Hepatocyte (in vitro differentiated cells): ENCODE results near the gene CRISPLD2. TPM values are rescaled to one million over a fixed set of nuclear protein-coding genes. Genes with fewer than 3 reads are reported as not detected.

Experiments used
- DNase-seq: peaks from one replicate; pipeline ENCODE4 v3.0.0-alpha.2; 2016; ENCODE audit warnings: low spot score
- H2AFZ ChIP-seq: fragments of 200-600 bp; sonication (generic); 2 replicates; pipeline ENCODE4 v1.6.0; 2016; ENCODE audit warnings: antibody characterized with exemption, mild to moderate bottlenecking
- H3K27ac ChIP-seq: fragments of 200-600 bp; sonication (generic); 2 replicates; pipeline ENCODE4 v1.5.1; 2016; ENCODE audit warnings: mild to moderate bottlenecking
- H3K27me3 ChIP-seq: fragments of 200-600 bp; sonication (generic); 2 replicates; pipeline ENCODE4 v1.6.1; 2016
- H3K36me3 ChIP-seq: fragments of 200-600 bp; sonication (generic); replicated peaks from 2 replicates; pipeline ENCODE4 v1.5.1; 2016; ENCODE audit warnings: low read depth; ENCODE audit not compliant: insufficient read depth
- H3K4me1 ChIP-seq: fragments of 200-600 bp; sonication (generic); 2 replicates; pipeline ENCODE4 v1.5.1; 2016; ENCODE audit warnings: mild to moderate bottlenecking, moderate library complexity; ENCODE audit not compliant: insufficient read depth
- H3K4me2 ChIP-seq: fragments of 200-600 bp; sonication (generic); 2 replicates; pipeline ENCODE4 v1.6.0; 2016
- H3K4me3 ChIP-seq: fragments of 200-600 bp; sonication (generic); 2 replicates; pipeline ENCODE4 v1.5.1; 2016; ENCODE audit warnings: mild to moderate bottlenecking
- H3K79me2 ChIP-seq: fragments of 200-600 bp; sonication (generic); 2 replicates; pipeline ENCODE4 v1.6.0; 2017; ENCODE audit warnings: mild to moderate bottlenecking
- H3K9me2 ChIP-seq: fragments of 200-600 bp; sonication (generic); replicated peaks from 2 replicates; pipeline ENCODE4 v1.6.0; 2017; ENCODE audit warnings: mild to moderate bottlenecking; ENCODE audit not compliant: insufficient read depth
- H3K9me3 ChIP-seq: fragments of 200-600 bp; sonication (generic); 2 replicates; pipeline ENCODE4 v1.5.1; 2016; ENCODE audit warnings: low read depth, mild to moderate bottlenecking
- H4K20me1 ChIP-seq: fragments of 200-600 bp; sonication (generic); 2 replicates; pipeline ENCODE4 v1.6.0; 2016; ENCODE audit warnings: mild to moderate bottlenecking; ENCODE audit not compliant: insufficient read depth, poor library complexity, severe bottlenecking
- EZH2 ChIP-seq: fragments of 200-600 bp; sonication (generic); IDR thresholded peaks from 2 replicates; pipeline ENCODE4 v1.6.1; 2016; ENCODE audit warnings: antibody characterized with exemption, mild to moderate bottlenecking, borderline replicate concordance
- EZH2phosphoT487 ChIP-seq: fragments of 200-600 bp; sonication (generic); IDR thresholded peaks from one replicate; pipeline ENCODE4 v1.6.1; 2018; ENCODE audit warnings: antibody characterized with exemption, mild to moderate bottlenecking, low read depth, moderate library complexity; ENCODE audit not compliant: unreplicated experiment, severe bottlenecking
- WGBS: methylation state at CpG from one replicate; pipeline ENCODE4 v1.1.6; 2016; ENCODE audit warnings: low lambda C conversion rate; ENCODE audit errors: missing lambda C conversion rate; 5-methylcytosine and 5-hydroxymethylcytosine counted together
- polyA plus RNA-seq: library from polyadenylated mRNA; unstranded; fragments of >200 nt; fragmentation: Nextera tagmentation; extraction: Ambion mirVana; gene quantifications from 2 replicates; pipeline ENCODE4 v1.2.1, GENCODE V29; 2016
- total RNA-seq: library from RNA; depleted of rRNA; stranded (reverse); fragments of >200 nt; gene quantifications from 2 replicates; pipeline ENCODE4 v1.2.3, GENCODE V29; 2014
- TF ChIP-seq, protein P1 (sequence below): fragments of 200-600 bp; sonication (generic); IDR thresholded peaks from 2 replicates; pipeline ENCODE4 v1.5.1; 2016; ENCODE audit warnings: antibody characterized with exemption, mild to moderate bottlenecking; ENCODE audit not compliant: poor library complexity

CRISPLD2 gene
- total and polyA plus RNA-seq, 2 experiments from 2014 or later, result 281 to 315 TPM

DNA sequence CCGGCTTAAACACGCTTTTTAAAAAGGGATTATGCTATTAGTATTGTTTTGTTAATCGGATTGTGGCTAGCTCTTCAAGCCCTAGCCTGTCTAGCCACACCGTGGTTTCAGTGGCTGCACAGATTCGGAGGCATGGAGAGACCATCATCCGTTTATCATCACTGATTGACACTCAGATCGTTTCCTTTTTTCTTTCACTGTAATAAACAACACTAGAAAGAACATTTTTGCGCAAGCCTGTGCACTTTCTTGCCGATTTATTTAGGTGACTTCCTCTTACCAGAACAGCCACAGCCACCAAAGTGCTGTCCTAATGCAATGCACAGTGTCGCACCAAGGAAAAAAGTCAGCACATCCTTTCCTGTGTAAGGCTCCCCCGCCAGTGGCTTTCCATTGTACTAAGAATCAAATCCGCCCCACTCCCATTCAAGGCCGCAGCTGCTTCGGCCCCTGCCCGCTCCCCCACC, 78.2 kb downstream of the CRISPLD2 start:
- Histone ChIP-seq H2AFZ (no peak overlapping the region), H3K27ac (no peak overlapping the region), H3K27me3 (no peaks in the 10 kb centered on the region), H3K4me3 (no peak overlapping the region), H3K4me1 (no peaks in the 10 kb centered on the region), H3K4me2 (no peak overlapping the region), H4K20me1 (no peaks in the 10 kb centered on the region), H3K9me3 (no peaks in the 10 kb centered on the region), H3K9me2 (no peaks in the 10 kb centered on the region), H3K79me2 (no peaks in the 10 kb centered on the region), H3K36me3 (no peaks in the 10 kb centered on the region)
- DNase-seq, result no peak
- WGBS, result 90% methylated on average over 15 of the region's 15 CpGs
- TF ChIP-seq, protein P1, sequence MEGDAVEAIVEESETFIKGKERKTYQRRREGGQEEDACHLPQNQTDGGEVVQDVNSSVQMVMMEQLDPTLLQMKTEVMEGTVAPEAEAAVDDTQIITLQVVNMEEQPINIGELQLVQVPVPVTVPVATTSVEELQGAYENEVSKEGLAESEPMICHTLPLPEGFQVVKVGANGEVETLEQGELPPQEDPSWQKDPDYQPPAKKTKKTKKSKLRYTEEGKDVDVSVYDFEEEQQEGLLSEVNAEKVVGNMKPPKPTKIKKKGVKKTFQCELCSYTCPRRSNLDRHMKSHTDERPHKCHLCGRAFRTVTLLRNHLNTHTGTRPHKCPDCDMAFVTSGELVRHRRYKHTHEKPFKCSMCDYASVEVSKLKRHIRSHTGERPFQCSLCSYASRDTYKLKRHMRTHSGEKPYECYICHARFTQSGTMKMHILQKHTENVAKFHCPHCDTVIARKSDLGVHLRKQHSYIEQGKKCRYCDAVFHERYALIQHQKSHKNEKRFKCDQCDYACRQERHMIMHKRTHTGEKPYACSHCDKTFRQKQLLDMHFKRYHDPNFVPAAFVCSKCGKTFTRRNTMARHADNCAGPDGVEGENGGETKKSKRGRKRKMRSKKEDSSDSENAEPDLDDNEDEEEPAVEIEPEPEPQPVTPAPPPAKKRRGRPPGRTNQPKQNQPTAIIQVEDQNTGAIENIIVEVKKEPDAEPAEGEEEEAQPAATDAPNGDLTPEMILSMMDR, result no peak
- TF ChIP-seq EZH2phosphoT487, result no peak
- TF ChIP-seq EZH2, result no peak

DNA sequence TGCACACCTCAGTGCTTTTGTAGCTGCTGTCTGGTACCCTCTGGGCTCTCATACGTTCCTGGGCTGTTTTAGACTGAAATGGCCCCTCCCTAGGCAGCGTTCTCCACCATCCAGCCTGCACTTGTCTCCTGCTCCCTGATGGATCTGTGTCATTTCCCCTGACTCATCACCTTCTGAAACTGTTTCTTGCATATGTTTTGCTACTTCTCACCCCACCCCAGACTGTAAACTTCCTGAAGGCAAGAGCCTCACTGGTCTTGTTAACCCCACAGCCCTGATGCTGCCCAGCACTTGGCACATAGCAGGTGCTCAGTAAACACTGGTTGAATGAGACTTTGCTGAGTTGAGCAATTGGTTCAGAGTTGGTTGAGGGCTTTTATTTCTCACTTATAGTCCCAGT, 78.7 kb downstream of the CRISPLD2 start:
- no peak for DNase-seq
- no peaks in the 10 kb centered on the region for H3K79me2 ChIP-seq
- H3K4me3 ChIP-seq, result no peak overlapping the region
- no peaks in the 10 kb centered on the region for H3K4me1 ChIP-seq
- H3K27ac ChIP-seq, result no peak overlapping the region
- no peaks in the 10 kb centered on the region for H3K9me3 ChIP-seq
- no peak overlapping the region for H2AFZ ChIP-seq
- TF ChIP-seq, protein P1, result no peak
- TF ChIP-seq EZH2 (no peak), EZH2phosphoT487 (no peak)
- H3K27me3 ChIP-seq, result no peaks in the 10 kb centered on the region
- H3K9me2 ChIP-seq, result no peaks in the 10 kb centered on the region
- H4K20me1 ChIP-seq, result no peaks in the 10 kb centered on the region
- 91% methylated on average over 2 of the region's 2 CpGs for WGBS
- no peak overlapping the region for H3K4me2 ChIP-seq
- H3K36me3 ChIP-seq, result no peaks in the 10 kb centered on the region

DNA sequence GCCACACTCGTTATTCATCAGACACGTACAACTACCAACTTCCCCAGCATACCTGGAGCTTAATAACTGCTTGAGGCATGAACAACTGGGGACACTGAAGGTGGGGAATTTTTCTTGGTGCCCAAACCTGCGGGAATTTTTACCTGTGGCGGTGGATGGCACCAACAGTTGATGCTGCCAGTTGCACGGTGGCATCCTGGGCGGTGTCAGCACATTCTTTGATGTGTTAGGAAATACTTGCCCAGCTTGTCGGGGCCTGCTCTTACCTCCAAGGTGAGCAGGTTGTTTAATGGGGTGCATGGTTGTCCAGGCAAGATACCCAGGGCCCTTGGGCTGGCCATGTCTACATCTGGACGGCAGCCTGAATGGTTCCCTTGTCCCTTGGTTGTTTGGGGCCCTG, 79.6 kb downstream of the CRISPLD2 start:
- H3K4me3 ChIP-seq, result no peak overlapping the region
- no peak for DNase-seq
- no peaks in the 10 kb centered on the region for H4K20me1 ChIP-seq
- H3K79me2 ChIP-seq, result no peaks in the 10 kb centered on the region
- H3K27ac ChIP-seq, result no peak overlapping the region
- TF ChIP-seq EZH2, result no peak
- TF ChIP-seq, protein P1, result no peak
- no peak for TF ChIP-seq EZH2phosphoT487
- no peaks in the 10 kb centered on the region for H3K27me3 ChIP-seq
- H3K9me3 ChIP-seq, result no peaks in the 10 kb centered on the region
- no peak overlapping the region for H3K4me2 ChIP-seq
- H2AFZ ChIP-seq, result no peak overlapping the region
- no peaks in the 10 kb centered on the region for H3K9me2 ChIP-seq
- H3K4me1 ChIP-seq, result no peaks in the 10 kb centered on the region
- 92% methylated on average over 8 of the region's 8 CpGs for WGBS
- no peaks in the 10 kb centered on the region for H3K36me3 ChIP-seq
